ENCODE measurements around the gene C1orf167.
A peak's percentile ranks its signal among the peaks of the same experiment; 100 is the strongest.

C1orf167 gene

GRCh38 chr1:11792106-11792505, 30.1 kb downstream of the C1orf167 start:
- H3K4me3 ChIP-seq (ENCODE audit: control insufficient read depth, low read depth, low read length) = no peak overlapping the region
- DNase-seq (ENCODE audit: low read depth) = no peak
- no peak for TF ChIP-seq CTCF (conservative IDR thresholded peaks at IDR 0.05; ENCODE audit: control insufficient read depth, insufficient read depth, low read depth, low read length)

- no peak for TF ChIP-seq CTCF (conservative IDR thresholded peaks at IDR 0.05; ENCODE audit: control insufficient read depth, insufficient read depth, low read depth, low read length)
- DNase-seq (ENCODE audit: low read depth) = no peak
These were observed 31.8 kb downstream of the C1orf167 start for GRCh38 chr1:11793819-11794218.

GRCh38 chr1:11794446-11795237, 32.6 kb downstream of the C1orf167 start:
- DNase-seq (ENCODE audit: low read depth) = no peak
- no peak for TF ChIP-seq CTCF (conservative IDR thresholded peaks at IDR 0.05; ENCODE audit: control insufficient read depth, insufficient read depth, low read depth, low read length)

More at GRCh38 chr1:11793819-11794218, 31.8 kb downstream of the C1orf167 start:
- H3K4me3 ChIP-seq (ENCODE audit: control insufficient read depth, low read depth, low read length) = no peak overlapping the region

GRCh38 chr1:11795238-11795890, 33.4 kb downstream of the C1orf167 start:
- no peak for TF ChIP-seq CTCF (conservative IDR thresholded peaks at IDR 0.05; ENCODE audit: control insufficient read depth, insufficient read depth, low read depth, low read length)
- DNase-seq (ENCODE audit: low read depth) = no peak
- no peak overlapping the region for H3K4me3 ChIP-seq (ENCODE audit: control insufficient read depth, low read depth, low read length)

More at GRCh38 chr1:11794446-11795237, 32.6 kb downstream of the C1orf167 start:
- no peak overlapping the region for H3K4me3 ChIP-seq (ENCODE audit: control insufficient read depth, low read depth, low read length)

GRCh38 chr1:11796036-11796828, 34.2 kb downstream of the C1orf167 start:
- H3K4me3 ChIP-seq (ENCODE audit: control insufficient read depth, low read depth, low read length) = no peak overlapping the region
- DNase-seq (ENCODE audit: low read depth) = peak; percentile 62
- TF ChIP-seq CTCF (conservative IDR thresholded peaks at IDR 0.05; ENCODE audit: control insufficient read depth, insufficient read depth, low read depth, low read length) = no peak

GRCh38 chr1:11797525-11798216, 35.7 kb downstream of the C1orf167 start:
- DNase-seq (ENCODE audit: low read depth) = peak; percentile 54
- no peak for TF ChIP-seq CTCF (conservative IDR thresholded peaks at IDR 0.05; ENCODE audit: control insufficient read depth, insufficient read depth, low read depth, low read length)
- no peak overlapping the region for H3K4me3 ChIP-seq (ENCODE audit: control insufficient read depth, low read depth, low read length)
